DND-41 (cell line): ENCODE data around the gene TBC1D10A.

Source experiments
- ATAC-seq: fragments of 200-7000 bp; cut with Tn5 transposase; 3 replicates; pipeline ENCODE4 v1.9.1; 2021; ENCODE audit warnings: low read depth; ENCODE audit not compliant: insufficient read depth
- DNase-seq: peaks from one replicate; pipeline ENCODE4 v3.0.0-alpha.2; 2020
- H2AFZ ChIP-seq: 2 replicates; pipeline ENCODE4 v1.6.0; 2012; ENCODE audit warnings: low read depth, low read length
- H3K27ac ChIP-seq: 2 replicates; pipeline ENCODE4 v1.5.1; 2012; ENCODE audit warnings: low read length, inconsistent platforms
- H3K27me3 ChIP-seq: fragments of 200-600 bp; sonication (generic); 2 replicates; pipeline ENCODE4 v1.6.0; 2012; ENCODE audit warnings: low read length, mild to moderate bottlenecking, inconsistent platforms; ENCODE audit not compliant: insufficient read depth, poor library complexity
- H3K36me3 ChIP-seq: 2 replicates; pipeline ENCODE4 v1.5.1; 2012; ENCODE audit warnings: low read length, inconsistent platforms; ENCODE audit not compliant: insufficient read depth
- H3K4me1 ChIP-seq: 2 replicates; pipeline ENCODE4 v1.5.1; 2012; ENCODE audit warnings: mild to moderate bottlenecking, low read length; ENCODE audit not compliant: insufficient read depth
- H3K4me2 ChIP-seq: 2 replicates; pipeline ENCODE4 v1.6.0; 2012; ENCODE audit warnings: mild to moderate bottlenecking, moderate library complexity, low read length, inconsistent platforms; ENCODE audit not compliant: insufficient read depth
- H3K4me3 ChIP-seq, 2 experiments: fragments of 200-600 bp in 1 of 2; shearing (Covaris generic) in 1 of 2; 2 replicates each; pipeline ENCODE4 v1.5.1; 2012 to 2016; ENCODE audit warnings: inconsistent platforms in 2 of 2, low read length in 2 of 2, mild to moderate bottlenecking in 2 of 2, low read depth in 1 of 2, moderate library complexity in 1 of 2
- H3K79me2 ChIP-seq: 2 replicates; pipeline ENCODE4 v1.6.0; 2012; ENCODE audit warnings: low read length, inconsistent platforms; ENCODE audit not compliant: insufficient read depth
- H3K9ac ChIP-seq: 2 replicates; pipeline ENCODE4 v1.6.0; 2012; ENCODE audit warnings: low read depth, mild to moderate bottlenecking, inconsistent platforms, low read length, moderate library complexity
- H3K9me3 ChIP-seq: 2 replicates; pipeline ENCODE4 v1.5.1; 2012; ENCODE audit warnings: low read length, moderate library complexity, mild to moderate bottlenecking, inconsistent platforms; ENCODE audit not compliant: insufficient read depth, severe bottlenecking
- H4K20me1 ChIP-seq: 2 replicates; pipeline ENCODE4 v1.6.0; 2012; ENCODE audit warnings: low read length; ENCODE audit not compliant: insufficient read depth
- EZH2 ChIP-seq: IDR thresholded peaks from 3 replicates; pipeline ENCODE4 v1.6.1; 2012; ENCODE audit warnings: borderline replicate concordance, low read depth, mild to moderate bottlenecking, moderate library complexity, low read length, inconsistent platforms; ENCODE audit not compliant: severe bottlenecking
- TF ChIP-seq, protein P1 (sequence below): IDR thresholded peaks from 2 replicates; pipeline ENCODE4 v1.5.1; 2012; ENCODE audit warnings: borderline replicate concordance, low read length, moderate library complexity, mild to moderate bottlenecking; ENCODE audit not compliant: poor library complexity, severe bottlenecking; ENCODE audit errors: extremely low read depth

The TBC1D10A gene

DNA sequence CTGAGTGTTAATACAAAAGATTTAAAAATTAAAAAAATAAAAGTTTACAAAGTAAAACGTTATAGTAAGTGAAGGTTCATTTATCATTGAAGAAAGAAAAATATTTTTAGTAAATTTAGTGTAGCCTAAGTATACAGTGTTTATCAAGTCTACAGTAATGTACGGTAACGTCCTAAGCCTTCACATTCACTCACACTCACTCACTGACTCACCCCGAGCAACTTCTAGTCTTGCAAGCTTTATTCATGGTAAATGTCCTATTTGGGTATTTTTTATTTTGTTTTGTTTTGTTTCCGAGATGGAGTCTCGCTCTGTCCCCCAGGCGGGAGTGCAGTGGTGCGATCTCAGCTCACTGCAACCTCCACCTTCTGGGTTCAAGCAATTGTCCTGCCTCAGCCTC lies 46.2 kb downstream of the TBC1D10A start:
- H3K27ac ChIP-seq, result peak overlapping the region; percentile 30; the same call in 1 of the 2 replicates
- H3K9me3 ChIP-seq, result no peaks in the 10 kb centered on the region
- peaks cover 82% of the 10 kb centered on the region for H3K4me1 ChIP-seq
- ATAC-seq, result no peak
- no peak for TF ChIP-seq EZH2
- TF ChIP-seq, protein P1, sequence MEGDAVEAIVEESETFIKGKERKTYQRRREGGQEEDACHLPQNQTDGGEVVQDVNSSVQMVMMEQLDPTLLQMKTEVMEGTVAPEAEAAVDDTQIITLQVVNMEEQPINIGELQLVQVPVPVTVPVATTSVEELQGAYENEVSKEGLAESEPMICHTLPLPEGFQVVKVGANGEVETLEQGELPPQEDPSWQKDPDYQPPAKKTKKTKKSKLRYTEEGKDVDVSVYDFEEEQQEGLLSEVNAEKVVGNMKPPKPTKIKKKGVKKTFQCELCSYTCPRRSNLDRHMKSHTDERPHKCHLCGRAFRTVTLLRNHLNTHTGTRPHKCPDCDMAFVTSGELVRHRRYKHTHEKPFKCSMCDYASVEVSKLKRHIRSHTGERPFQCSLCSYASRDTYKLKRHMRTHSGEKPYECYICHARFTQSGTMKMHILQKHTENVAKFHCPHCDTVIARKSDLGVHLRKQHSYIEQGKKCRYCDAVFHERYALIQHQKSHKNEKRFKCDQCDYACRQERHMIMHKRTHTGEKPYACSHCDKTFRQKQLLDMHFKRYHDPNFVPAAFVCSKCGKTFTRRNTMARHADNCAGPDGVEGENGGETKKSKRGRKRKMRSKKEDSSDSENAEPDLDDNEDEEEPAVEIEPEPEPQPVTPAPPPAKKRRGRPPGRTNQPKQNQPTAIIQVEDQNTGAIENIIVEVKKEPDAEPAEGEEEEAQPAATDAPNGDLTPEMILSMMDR, result no peak
- no peaks in the 10 kb centered on the region for H4K20me1 ChIP-seq
- no peak overlapping the region for H2AFZ ChIP-seq
- H3K27me3 ChIP-seq, result no peaks in the 10 kb centered on the region
- no peak for DNase-seq
- H3K4me3 ChIP-seq, result no peak overlapping the region
- no peak overlapping the region for H3K4me2 ChIP-seq
- peaks cover 23% of the 10 kb centered on the region for H3K36me3 ChIP-seq
- H3K9ac ChIP-seq, result no peak overlapping the region
- H3K79me2 ChIP-seq, result peaks cover 26% of the 10 kb centered on the region

DNA sequence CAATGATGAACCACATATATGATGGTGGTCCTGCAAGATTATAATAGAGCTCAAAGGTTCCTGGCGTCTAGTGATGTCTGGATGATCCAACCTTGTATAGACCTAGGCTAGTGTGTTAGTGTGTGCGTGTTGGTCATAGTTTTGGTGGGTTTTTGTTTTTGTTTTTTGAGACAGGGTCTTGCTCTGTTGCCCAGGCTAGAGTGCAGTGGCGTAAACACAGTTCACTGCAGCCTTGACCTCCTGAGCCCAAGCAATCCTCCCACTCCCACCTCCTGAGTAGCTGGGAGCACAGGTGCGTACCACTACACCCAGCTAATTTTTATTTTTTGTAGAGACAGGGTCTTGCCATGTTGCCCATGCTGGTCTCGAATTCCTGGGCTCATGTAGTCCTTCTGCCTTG lies 46.8 kb downstream of the TBC1D10A start:
- Histone ChIP-seq H4K20me1 (no peaks in the 10 kb centered on the region), H3K4me2 (no peak overlapping the region), H3K27ac (peak overlapping the region; percentile 99), H3K79me2 (peaks cover 22% of the 10 kb centered on the region), H3K27me3 (no peaks in the 10 kb centered on the region), H3K36me3 (peaks cover 18% of the 10 kb centered on the region), H3K9ac (no peak overlapping the region), H2AFZ (no peak overlapping the region), H3K4me1 (peaks cover 82% of the 10 kb centered on the region), H3K4me3 (no peak overlapping the region), H3K9me3 (no peaks in the 10 kb centered on the region)
- TF ChIP-seq EZH2, result no peak
- TF ChIP-seq, protein P1, result no peak
- DNase-seq, result no peak
- no peak for ATAC-seq

DNA sequence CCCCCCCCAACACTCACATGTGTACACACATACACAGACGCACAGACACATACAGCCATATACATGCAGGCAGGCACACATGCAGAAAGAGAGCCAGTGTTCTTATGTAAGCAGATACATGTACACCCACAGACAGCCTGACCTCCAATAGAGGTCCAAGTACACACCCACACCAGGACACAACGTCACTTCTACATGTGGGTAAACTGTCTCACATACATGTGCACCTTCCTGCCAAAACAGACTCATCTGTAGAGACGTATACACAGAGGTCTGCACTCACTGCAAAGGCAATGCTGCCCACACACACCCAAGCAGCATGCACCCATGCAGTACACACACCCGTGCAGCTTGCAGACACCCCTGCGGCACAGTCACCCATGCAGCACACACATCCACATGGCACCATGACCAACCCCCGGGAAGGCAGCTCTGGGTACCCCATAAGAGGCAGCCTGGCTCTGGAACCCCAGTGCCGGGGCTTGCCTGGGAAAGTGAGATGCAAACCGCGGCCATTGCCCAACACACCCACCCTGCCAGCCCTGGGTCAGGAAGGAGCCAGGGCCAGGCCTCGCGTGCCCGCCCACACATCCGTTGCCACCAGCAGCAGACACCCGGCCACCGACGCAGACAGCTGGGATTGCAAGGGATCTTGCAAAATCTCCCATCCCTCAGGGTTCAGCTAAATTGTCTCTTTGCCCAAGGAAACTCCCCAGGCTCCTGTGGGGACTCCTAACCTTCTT lies 47.5 kb downstream of the TBC1D10A start:
- Histone ChIP-seq H3K79me2 (peaks cover 21% of the 10 kb centered on the region), H2AFZ (no peak overlapping the region), H3K27ac (peak overlapping the region; percentile 99), H3K36me3 (peaks cover 11% of the 10 kb centered on the region; the same call in 1 of the 2 replicates), H3K4me2 (no peak overlapping the region), H3K4me3 (no peak overlapping the region), H3K9ac (no peak overlapping the region), H3K9me3 (no peaks in the 10 kb centered on the region), H3K4me1 (peaks cover 82% of the 10 kb centered on the region), H4K20me1 (no peaks in the 10 kb centered on the region), H3K27me3 (no peaks in the 10 kb centered on the region)
- ATAC-seq (no peak), DNase-seq (no peak)
- TF ChIP-seq, protein P1, result no peak
- TF ChIP-seq EZH2, result no peak
